Stimulated activated CD4-positive, alpha-beta T cell treated with anti-CD3 and anti-CD28 coated beads, Interleukin-15, amount 100 ng/mL, for 24 hours (primary cell): ENCODE measurements around the gene NLRP1.

ENCODE experiments used
- DNase-seq: peaks from one replicate; pipeline ENCODE4 v3.0.0-alpha.2; 2020

The NLRP1 gene

DNA sequence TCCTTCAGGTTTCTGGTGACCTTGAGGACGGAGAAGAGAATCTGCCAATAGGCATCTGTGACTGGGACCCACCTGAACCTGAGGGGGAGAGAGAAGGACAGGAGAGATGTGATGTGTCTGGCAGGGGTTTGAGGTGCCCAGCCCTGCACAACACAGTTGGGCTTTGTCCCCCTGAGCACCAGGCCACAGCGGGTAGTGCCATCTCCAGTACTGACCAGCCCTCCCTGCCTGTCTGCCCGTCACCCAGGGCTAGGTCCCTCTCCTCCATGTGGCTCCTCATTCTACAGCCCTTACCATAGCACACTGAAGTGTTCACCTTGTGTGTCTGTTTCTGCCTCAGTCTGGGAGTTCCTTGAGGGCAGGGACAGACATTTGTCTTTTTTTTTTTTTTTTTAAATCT is 30.8 kb downstream of the NLRP1 start:
- no peak for DNase-seq

DNA sequence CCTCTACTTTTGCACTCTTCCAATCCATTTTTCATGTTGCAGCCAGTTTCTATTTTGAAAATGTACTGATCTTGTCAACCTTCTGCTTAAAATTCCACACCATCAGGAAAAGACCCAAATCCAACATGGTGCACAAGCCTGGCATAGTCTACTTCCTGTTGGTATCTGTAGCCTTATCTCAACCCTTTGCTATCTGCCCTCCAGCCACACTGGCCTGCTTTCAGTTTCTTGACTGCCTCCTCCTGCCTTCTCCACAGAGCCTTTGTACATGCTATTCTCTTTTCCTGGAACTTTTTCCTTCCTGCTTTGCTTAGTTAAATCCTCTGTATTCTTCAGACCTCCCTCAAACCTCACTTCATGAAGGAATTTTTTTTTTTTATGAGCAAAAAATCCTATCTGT is 31.5 kb downstream of the NLRP1 start:
- no peak for DNase-seq

GRCh38 chr17:5545051-5545987 is 39.0 kb downstream of the NLRP1 start:
- DNase-seq: no peak

DNA sequence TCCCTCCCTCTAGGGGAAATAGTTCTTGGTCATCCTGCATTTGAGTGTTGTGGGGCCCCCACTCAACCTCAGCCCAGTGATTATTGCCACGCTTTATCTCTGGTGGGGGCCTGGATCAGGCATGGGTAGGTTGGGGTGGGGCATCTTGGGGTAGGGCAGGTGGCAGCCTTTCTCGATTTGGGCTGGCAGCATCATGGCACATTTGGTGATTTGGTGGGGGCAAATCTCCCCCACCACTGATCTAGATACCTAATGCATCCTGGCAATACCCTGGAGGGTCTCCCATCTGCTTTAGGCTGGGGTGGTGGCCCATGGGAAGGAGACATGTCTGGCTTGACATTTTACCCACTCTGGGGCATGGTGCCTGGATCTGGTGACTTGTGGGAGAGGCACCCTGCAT is 40.2 kb downstream of the NLRP1 start:
- DNase-seq: no peak

- no peak for DNase-seq
Observed at GRCh38 chr17:5541610-5542202, 42.6 kb downstream of the NLRP1 start.

DNA sequence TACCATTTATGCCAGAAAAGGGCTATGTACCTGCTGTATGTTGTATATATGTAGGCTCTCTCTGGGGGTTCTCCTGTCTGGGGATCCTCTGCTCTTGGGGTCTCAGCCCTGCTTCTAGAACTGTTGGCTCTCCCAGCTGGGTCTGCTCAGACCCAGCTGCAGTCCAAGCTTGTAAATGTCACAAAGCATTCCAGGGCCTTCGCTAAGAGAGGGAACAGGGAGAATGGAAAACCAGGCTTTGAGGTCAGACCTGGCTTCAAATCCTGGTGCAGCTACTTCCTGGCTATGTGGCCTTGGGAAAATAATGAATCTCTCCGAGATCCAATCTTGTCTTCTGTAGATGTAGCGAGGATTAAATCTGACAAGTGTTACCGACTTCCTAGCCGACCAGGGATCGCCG is 44.0 kb downstream of the NLRP1 start:
- DNase-seq: no peak

GRCh38 chr17:5539286-5539685 is 45.0 kb downstream of the NLRP1 start:
- no peak for DNase-seq

DNA sequence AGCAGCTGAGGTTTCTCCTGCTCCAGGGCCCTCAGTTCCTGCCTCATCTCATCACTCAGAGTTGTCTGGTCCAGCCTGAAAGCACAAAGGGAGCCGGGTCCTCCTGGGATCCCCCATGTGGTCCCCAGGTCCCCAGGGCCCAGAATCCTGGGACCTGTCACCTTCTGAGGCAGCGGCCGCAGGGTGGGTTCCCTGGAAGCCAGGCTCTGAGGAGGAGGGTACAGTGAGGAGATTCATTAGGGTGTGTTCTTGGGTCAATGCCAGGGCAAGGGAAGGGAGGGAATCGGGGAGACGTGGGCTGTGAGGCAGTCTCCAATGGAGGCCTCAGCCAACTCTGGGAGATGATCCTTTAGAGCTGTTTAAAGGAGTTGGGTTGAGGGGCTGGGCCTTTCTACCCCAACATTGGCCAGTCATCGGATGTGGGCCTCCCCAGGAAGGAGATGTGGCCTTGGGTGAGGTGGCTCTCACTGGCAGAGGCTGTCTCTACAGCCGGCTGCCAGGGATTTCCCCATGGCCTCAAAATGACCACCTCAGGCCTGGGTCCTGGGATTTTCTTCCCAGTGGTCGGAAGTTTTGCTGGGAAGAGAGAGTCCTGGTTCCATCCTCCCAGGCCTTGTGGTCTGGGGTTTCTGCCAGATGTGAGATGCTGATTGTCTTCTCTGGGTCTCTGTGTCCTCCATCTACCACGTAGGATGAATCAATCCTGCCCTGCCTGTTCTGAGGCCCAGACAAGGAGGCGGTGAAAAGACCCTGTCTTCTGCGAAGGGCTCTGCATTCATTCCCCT is 47.3 kb downstream of the NLRP1 start:
- no peak for DNase-seq

DNA sequence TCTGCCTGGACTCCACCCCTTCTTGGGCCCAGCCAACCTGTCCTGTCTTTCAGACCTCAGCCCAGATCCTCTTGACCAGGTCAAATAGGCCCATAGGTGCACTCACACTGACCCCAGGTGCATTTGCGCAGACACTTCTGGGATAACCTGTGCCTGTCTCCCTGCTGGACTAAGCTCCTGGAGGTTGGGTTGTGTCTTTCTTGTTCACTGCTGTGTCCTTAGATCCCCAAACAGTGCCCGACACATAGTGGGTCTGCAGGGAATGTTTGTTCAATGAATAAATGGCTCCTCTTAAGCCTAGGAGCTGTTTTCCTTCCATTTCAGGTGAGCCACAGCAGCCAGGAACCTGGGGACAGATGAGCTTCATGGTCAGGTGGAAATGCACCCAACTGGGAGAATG is 48.9 kb downstream of the NLRP1 start:
- no peak for DNase-seq

GRCh38 chr17:5533486-5534315 is 50.6 kb downstream of the NLRP1 start:
- no peak for DNase-seq

DNA sequence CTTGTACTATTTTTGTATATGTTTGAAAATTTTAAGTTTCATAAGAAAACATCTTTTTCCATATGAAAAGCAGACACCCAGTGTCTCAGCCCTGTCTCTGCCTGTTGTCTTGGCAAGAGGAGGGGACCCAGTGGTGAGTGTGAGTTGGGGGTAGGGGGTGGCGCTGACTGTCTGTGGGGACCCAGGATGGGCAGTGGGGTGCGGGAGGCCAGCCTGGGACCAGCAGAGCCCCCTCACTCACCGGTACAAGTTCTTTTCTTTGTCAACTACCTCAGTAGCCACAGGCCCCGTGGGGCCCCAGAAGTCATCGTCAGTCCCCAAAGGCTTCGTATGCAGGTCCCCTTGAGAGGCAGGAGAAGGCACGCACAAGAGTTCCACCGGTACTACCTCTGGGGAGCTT is 51.7 kb downstream of the NLRP1 start:
- no peak for DNase-seq

DNA sequence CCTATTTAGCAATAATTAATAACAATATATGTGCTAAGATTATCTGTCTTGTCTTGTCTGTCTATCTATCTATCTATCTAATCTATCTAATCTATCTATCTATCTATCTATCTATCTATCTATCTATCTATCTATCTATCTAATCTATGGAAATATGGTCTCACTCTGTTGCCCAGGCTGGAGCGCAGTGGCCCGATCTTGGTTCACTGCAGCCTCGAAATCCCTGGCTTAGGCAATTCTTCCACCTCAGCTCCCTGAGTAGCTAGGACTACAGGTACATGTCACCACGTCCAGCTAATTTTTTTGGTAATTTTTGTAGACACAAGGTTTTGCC is 53.3 kb downstream of the NLRP1 start:
- DNase-seq: no peak

DNA sequence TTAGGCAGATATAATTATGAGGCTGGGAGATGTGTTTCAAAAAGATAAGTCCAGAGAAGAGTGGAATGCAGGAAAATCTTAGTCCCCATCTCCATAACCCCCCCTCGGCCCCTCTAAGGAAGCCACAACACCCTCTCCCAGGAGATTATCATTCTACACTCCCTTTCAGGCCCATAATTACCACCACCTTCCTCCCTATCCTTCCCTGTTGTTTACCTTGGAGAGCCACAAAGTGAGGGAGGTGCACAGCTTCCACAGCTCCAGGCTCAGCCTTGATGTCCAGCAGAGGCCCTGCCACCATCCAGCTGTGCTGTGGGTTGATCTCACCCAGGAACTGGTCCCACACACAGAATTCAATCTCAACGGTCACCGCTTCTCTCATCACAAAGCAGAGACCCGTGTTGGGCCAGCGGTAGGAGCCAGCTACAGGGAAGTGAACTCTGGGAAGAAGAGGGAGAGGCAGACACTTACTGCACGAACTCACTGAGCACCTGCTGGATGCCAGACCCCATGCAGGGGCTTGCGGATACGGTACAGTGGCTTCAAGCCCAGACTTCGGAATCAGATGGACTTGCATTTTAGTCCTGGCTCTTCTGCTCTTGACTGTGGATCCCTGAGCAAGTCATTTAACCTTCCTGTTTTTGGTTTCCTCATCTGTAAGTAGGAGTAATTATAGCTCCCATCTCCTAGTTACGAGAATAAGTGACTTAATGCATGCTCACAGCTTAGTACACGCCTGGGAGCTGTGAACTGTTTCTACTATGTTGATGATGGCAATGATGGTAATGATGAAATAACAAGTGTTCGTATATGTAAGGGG is 53.8 kb downstream of the NLRP1 start:
- no peak for DNase-seq

- no peak for DNase-seq
Observed at GRCh38 chr17:5527601-5528250, 56.6 kb downstream of the NLRP1 start.

- DNase-seq: peak; percentile 86
Observed at GRCh38 chr17:5526821-5527598, 57.3 kb downstream of the NLRP1 start.

DNA sequence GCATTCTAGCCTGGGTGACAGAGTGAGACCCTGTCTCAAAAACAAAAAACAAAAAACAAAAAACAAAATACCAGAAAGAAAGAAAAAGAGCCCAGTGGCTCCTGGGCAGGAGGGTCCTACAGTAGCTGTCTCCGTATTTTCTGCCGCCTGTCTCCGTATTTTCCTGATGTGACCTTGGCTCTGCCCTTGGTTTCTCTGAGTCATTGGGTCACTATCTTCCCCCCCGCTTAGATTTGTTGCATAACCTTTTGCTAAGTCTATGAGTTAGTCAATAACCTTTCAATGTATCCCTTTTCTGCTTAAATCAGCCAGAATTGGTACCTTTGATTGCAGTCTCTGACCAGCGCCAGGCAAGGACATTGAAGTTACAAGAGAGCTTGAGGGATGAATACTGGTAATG is 61.1 kb downstream of the NLRP1 start:
- DNase-seq: no peak

- DNase-seq: no peak
Observed at GRCh38 chr17:5522476-5522875, 61.8 kb downstream of the NLRP1 start.

- no peak for DNase-seq
Observed at GRCh38 chr17:5516060-5516792, 68.1 kb downstream of the NLRP1 start.

- DNase-seq: no peak
Observed at GRCh38 chr17:5514976-5515375, 69.3 kb downstream of the NLRP1 start.

DNA sequence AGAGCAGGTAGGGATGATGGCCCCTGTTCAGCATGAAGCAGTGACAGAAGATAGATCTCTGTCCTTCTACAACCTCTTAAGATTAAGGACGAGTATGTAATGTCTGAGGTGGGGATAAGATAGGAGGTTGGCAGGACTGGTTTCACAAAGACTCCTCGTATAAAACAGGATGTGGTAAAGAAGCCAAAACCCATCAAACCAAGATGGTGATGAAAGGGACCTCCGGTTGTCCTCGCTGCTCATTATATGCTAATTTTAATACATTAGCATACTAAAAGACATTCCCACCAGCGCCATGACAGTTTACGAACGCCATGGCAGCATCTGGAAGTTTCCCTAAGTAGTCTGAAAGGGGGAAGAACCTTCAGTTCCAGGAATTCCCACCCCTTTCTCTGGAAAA is 70.7 kb downstream of the NLRP1 start:
- DNase-seq: no peak
